SK-N-SH treated with all-trans-retinoic acid at 6 μM for 48 hours (cell line): ENCODE measurements around the gene CCNT1.

Experiments used
- CSDC2 ChIP-seq: fragments of 250-450 bp; sonication (Bioruptor Pico); IDR thresholded peaks from 2 replicates; pipeline ENCODE4 v1.5.0; 2020; ENCODE audit warnings: mild to moderate bottlenecking, moderate library complexity
- GLIS3 ChIP-seq: fragments of 250-450 bp; sonication (Bioruptor Pico); IDR thresholded peaks from 2 replicates; pipeline ENCODE4 v1.5.0; 2020; ENCODE audit warnings: mild to moderate bottlenecking, moderate library complexity
- ISL1 ChIP-seq: fragments of 250-450 bp; sonication (Bioruptor Pico); IDR thresholded peaks from 2 replicates; pipeline ENCODE4 v2.1.2; 2022; ENCODE audit warnings: mild to moderate bottlenecking, moderate library complexity
- RARB ChIP-seq: fragments of 250-450 bp; sonication (Bioruptor Pico); IDR thresholded peaks from 2 replicates; pipeline ENCODE4 v1.8.0; 2021; ENCODE audit warnings: mild to moderate bottlenecking, moderate library complexity
- TCF4 ChIP-seq: fragments of 250-450 bp; sonication (Bioruptor Pico); IDR thresholded peaks from 2 replicates; pipeline ENCODE4 v1.8.0; 2021; ENCODE audit warnings: mild to moderate bottlenecking, moderate library complexity, borderline replicate concordance
- ZC3H10 ChIP-seq: fragments of 250-450 bp; sonication (Bioruptor Pico); IDR thresholded peaks from 2 replicates; pipeline ENCODE4 v1.5.1; 2021; ENCODE audit warnings: mild to moderate bottlenecking, moderate library complexity
- ZFP3 ChIP-seq: fragments of 250-450 bp; sonication (Bioruptor Pico); IDR thresholded peaks from 2 replicates; pipeline ENCODE4 v1.5.0; 2020; ENCODE audit warnings: mild to moderate bottlenecking, moderate library complexity
- TF ChIP-seq, protein P1 (sequence below): fragments of 250-450 bp; sonication (Bioruptor Pico); IDR thresholded peaks from 2 replicates; pipeline ENCODE4 v1.5.1; 2020; ENCODE audit warnings: low read depth, mild to moderate bottlenecking, moderate library complexity
- TF ChIP-seq, protein P2 (sequence below): fragments of 250-450 bp; sonication (Bioruptor Pico); IDR thresholded peaks from 2 replicates; pipeline ENCODE4 v1.8.0; 2020; ENCODE audit warnings: mild to moderate bottlenecking, moderate library complexity, borderline replicate concordance
- TF ChIP-seq, protein P3 (sequence below): fragments of 250-450 bp; sonication (Bioruptor Pico); IDR thresholded peaks from 2 replicates; pipeline ENCODE4 v1.8.0; 2021; ENCODE audit warnings: low read depth, mild to moderate bottlenecking, moderate library complexity, borderline replicate concordance
- TF ChIP-seq, protein P4 (sequence below): fragments of 250-450 bp; sonication (Bioruptor Pico); IDR thresholded peaks from 2 replicates; pipeline ENCODE4 v1.5.0; 2020; ENCODE audit warnings: mild to moderate bottlenecking, moderate library complexity

DNA sequence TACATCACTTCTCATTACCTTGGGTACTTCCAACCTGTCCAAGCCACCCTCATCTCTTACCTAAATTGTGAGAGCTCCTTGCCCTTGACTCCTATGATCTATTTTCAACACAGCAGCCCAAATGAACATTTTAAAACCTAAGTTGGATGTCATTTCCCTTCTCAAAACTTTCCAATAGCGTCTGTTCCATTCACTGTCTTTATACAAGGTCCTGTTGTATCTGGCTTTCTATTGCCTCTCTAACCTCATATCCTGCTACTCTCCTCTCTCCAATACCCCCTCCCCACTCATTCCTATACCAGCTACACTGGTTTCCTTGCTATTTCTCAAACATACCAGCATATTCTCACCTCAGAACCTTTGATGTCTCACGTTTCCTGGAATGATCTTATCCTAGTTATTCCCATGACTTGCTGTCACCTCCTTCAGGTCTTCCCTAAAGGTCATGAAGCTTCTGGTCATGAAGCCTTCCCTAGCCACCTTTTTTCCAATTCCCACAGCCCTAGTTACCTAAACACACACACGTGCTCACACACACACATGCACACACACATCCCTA is 30.4 kb downstream of the CCNT1 start:
- TF ChIP-seq, protein P1, sequence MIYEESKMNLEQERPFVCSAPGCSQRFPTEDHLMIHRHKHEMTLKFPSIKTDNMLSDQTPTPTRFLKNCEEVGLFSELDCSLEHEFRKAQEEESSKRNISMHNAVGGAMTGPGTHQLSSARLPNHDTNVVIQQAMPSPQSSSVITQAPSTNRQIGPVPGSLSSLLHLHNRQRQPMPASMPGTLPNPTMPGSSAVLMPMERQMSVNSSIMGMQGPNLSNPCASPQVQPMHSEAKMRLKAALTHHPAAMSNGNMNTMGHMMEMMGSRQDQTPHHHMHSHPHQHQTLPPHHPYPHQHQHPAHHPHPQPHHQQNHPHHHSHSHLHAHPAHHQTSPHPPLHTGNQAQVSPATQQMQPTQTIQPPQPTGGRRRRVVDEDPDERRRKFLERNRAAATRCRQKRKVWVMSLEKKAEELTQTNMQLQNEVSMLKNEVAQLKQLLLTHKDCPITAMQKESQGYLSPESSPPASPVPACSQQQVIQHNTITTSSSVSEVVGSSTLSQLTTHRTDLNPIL: no peak
- TF ChIP-seq RARB (CRISPR knock-in tag) (no peak), CSDC2 (no peak), GLIS3 (CRISPR knock-in tag) (no peak), TCF4 (CRISPR knock-in tag) (no peak), ZC3H10 (CRISPR knock-in tag) (no peak), ISL1 (CRISPR knock-in tag) (no peak), ZFP3 (CRISPR knock-in tag) (no peak)
- TF ChIP-seq, protein P2, sequence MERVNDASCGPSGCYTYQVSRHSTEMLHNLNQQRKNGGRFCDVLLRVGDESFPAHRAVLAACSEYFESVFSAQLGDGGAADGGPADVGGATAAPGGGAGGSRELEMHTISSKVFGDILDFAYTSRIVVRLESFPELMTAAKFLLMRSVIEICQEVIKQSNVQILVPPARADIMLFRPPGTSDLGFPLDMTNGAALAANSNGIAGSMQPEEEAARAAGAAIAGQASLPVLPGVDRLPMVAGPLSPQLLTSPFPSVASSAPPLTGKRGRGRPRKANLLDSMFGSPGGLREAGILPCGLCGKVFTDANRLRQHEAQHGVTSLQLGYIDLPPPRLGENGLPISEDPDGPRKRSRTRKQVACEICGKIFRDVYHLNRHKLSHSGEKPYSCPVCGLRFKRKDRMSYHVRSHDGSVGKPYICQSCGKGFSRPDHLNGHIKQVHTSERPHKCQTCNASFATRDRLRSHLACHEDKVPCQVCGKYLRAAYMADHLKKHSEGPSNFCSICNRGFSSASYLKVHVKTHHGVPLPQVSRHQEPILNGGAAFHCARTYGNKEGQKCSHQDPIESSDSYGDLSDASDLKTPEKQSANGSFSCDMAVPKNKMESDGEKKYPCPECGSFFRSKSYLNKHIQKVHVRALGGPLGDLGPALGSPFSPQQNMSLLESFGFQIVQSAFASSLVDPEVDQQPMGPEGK: no peak
- TF ChIP-seq, protein P3, sequence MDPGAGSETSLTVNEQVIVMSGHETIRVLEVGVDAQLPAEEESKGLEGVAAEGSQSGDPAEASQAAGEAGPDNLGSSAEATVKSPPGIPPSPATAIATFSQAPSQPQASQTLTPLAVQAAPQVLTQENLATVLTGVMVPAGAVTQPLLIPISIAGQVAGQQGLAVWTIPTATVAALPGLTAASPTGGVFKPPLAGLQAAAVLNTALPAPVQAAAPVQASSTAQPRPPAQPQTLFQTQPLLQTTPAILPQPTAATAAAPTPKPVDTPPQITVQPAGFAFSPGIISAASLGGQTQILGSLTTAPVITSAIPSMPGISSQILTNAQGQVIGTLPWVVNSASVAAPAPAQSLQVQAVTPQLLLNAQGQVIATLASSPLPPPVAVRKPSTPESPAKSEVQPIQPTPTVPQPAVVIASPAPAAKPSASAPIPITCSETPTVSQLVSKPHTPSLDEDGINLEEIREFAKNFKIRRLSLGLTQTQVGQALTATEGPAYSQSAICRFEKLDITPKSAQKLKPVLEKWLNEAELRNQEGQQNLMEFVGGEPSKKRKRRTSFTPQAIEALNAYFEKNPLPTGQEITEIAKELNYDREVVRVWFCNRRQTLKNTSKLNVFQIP (CRISPR knock-in tag): no peak
- TF ChIP-seq, protein P4, sequence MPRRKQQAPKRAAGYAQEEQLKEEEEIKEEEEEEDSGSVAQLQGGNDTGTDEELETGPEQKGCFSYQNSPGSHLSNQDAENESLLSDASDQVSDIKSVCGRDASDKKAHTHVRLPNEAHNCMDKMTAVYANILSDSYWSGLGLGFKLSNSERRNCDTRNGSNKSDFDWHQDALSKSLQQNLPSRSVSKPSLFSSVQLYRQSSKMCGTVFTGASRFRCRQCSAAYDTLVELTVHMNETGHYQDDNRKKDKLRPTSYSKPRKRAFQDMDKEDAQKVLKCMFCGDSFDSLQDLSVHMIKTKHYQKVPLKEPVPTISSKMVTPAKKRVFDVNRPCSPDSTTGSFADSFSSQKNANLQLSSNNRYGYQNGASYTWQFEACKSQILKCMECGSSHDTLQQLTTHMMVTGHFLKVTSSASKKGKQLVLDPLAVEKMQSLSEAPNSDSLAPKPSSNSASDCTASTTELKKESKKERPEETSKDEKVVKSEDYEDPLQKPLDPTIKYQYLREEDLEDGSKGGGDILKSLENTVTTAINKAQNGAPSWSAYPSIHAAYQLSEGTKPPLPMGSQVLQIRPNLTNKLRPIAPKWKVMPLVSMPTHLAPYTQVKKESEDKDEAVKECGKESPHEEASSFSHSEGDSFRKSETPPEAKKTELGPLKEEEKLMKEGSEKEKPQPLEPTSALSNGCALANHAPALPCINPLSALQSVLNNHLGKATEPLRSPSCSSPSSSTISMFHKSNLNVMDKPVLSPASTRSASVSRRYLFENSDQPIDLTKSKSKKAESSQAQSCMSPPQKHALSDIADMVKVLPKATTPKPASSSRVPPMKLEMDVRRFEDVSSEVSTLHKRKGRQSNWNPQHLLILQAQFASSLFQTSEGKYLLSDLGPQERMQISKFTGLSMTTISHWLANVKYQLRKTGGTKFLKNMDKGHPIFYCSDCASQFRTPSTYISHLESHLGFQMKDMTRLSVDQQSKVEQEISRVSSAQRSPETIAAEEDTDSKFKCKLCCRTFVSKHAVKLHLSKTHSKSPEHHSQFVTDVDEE: no peak
